Measurements from ENCODE around the gene PKNOX2.

DNA sequence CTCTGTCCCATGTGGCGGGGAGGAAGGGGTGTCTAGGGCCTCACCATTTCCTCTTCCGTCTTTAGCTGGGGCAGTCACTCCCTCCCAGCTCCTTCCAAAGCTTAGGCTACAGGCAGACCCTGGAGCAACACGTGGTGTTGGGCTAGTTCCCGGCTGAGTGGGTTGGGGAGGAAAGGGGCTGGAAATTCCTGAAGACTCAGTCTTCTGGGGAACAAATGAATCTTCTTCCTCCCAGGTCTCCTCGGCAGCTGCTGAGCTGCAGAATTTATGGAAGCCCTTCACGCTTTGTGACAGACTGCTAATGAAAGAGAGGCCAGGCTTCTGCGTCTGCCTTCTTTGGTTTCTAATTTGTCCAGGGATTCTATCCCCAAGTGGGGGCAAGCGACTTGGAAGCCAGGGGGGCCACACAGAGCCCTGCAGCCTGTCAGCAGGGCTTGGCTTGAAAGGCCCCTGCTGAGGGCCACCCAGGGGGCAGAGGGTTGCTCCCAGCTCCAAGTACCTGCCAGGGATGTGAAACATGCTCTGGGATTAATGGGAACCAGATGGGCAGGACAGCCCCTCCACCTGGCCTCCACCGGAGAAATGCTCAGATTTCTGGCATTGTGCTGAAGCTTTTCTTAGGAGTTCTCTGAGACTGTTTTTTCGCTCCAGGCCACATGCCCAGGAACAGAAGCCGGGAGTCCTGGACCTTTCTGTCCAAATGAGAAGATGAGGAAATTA, 123.1 kb downstream of the PKNOX2 start:
- TF ChIP-seq, protein P1, sequence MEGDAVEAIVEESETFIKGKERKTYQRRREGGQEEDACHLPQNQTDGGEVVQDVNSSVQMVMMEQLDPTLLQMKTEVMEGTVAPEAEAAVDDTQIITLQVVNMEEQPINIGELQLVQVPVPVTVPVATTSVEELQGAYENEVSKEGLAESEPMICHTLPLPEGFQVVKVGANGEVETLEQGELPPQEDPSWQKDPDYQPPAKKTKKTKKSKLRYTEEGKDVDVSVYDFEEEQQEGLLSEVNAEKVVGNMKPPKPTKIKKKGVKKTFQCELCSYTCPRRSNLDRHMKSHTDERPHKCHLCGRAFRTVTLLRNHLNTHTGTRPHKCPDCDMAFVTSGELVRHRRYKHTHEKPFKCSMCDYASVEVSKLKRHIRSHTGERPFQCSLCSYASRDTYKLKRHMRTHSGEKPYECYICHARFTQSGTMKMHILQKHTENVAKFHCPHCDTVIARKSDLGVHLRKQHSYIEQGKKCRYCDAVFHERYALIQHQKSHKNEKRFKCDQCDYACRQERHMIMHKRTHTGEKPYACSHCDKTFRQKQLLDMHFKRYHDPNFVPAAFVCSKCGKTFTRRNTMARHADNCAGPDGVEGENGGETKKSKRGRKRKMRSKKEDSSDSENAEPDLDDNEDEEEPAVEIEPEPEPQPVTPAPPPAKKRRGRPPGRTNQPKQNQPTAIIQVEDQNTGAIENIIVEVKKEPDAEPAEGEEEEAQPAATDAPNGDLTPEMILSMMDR (IDR thresholded peaks at IDR 0.05; ENCODE audit: low read depth, low read length) = no peak
- no peak for TF ChIP-seq EZH2phosphoT487 (IDR thresholded peaks at IDR 0.05; ENCODE audit: low read depth)
